ENCODE data around the gene GHR. TPM values are rescaled to one million over a fixed set of nuclear protein-coding genes. Genes with fewer than 3 reads are reported as not detected.

GHR gene
- total RNA-seq, 1 donor from 2014 or later, result 10.4 TPM

GRCh38 chr5:42506662-42507061, 83.4 kb downstream of the GHR start:
- intact Hi-C loops (cut with DNase I), result loop anchor here (5.0 kb wide), 1 partner anchor 84 kb away; the partner anchor contains the start of gene GHR
- no peak for DNase-seq (ENCODE audit: low spot score)

- no peak for DNase-seq (ENCODE audit: low spot score)
- intact Hi-C loops (cut with DNase I), result loop anchor here (5.0 kb wide), 1 partner anchor 85 kb away; the partner anchor contains the start of gene GHR
Observed at GRCh38 chr5:42507451-42508097, 84.3 kb downstream of the GHR start.

GRCh38 chr5:42513246-42513645, 90.0 kb downstream of the GHR start:
- DNase-seq (ENCODE audit: low spot score), result no peak
- intact Hi-C loops (cut with DNase I), result no loop called here

- intact Hi-C loops (cut with DNase I), result no loop called here
- no peak for DNase-seq (ENCODE audit: low spot score)
Observed at GRCh38 chr5:42514754-42515153, 91.5 kb downstream of the GHR start.

GRCh38 chr5:42515504-42515903, 92.3 kb downstream of the GHR start:
- DNase-seq (ENCODE audit: low spot score), result no peak
- intact Hi-C loops (cut with DNase I), result no loop called here

- no peak for DNase-seq (ENCODE audit: low spot score)
- intact Hi-C loops (cut with DNase I), result no loop called here
Observed at GRCh38 chr5:42516282-42517042, 93.2 kb downstream of the GHR start.

GRCh38 chr5:42517164-42517563, 93.9 kb downstream of the GHR start:
- no peak for DNase-seq (ENCODE audit: low spot score)
- intact Hi-C loops (cut with DNase I), result no loop called here

- no peak for DNase-seq (ENCODE audit: low spot score)
- intact Hi-C loops (cut with DNase I), result no loop called here
Observed at GRCh38 chr5:42518595-42519221, 95.5 kb downstream of the GHR start.

GRCh38 chr5:42520203-42520602, 97.0 kb downstream of the GHR start:
- intact Hi-C loops (cut with DNase I), result no loop called here
- DNase-seq (ENCODE audit: low spot score), result no peak

GRCh38 chr5:42520957-42521356, 97.7 kb downstream of the GHR start:
- intact Hi-C loops (cut with DNase I), result no loop called here
- no peak for DNase-seq (ENCODE audit: low spot score)

GRCh38 chr5:42521406-42521805, 98.2 kb downstream of the GHR start:
- DNase-seq (ENCODE audit: low spot score), result no peak
- intact Hi-C loops (cut with DNase I), result no loop called here

GRCh38 chr5:42522783-42523182, 99.5 kb downstream of the GHR start:
- intact Hi-C loops (cut with DNase I), result no loop called here
- no peak for DNase-seq (ENCODE audit: low spot score)

- intact Hi-C loops (cut with DNase I), result no loop called here
- no peak for DNase-seq (ENCODE audit: low spot score)
Observed at GRCh38 chr5:42526179-42526578, 102.9 kb downstream of the GHR start.

- intact Hi-C loops (cut with DNase I), result no loop called here
- DNase-seq (ENCODE audit: low spot score), result no peak
Observed at GRCh38 chr5:42531611-42532010, 108.4 kb downstream of the GHR start.

- no peak for DNase-seq (ENCODE audit: low spot score)
- intact Hi-C loops (cut with DNase I), result no loop called here
Observed at GRCh38 chr5:42542106-42542505, 118.9 kb downstream of the GHR start.

- DNase-seq (ENCODE audit: low spot score), result no peak
- intact Hi-C loops (cut with DNase I), result no loop called here
Observed at GRCh38 chr5:42543774-42544173, 120.5 kb downstream of the GHR start.

GRCh38 chr5:42545038-42545437, 121.8 kb downstream of the GHR start:
- intact Hi-C loops (cut with DNase I), result no loop called here
- no peak for DNase-seq (ENCODE audit: low spot score)

GRCh38 chr5:42547141-42547540, 123.9 kb downstream of the GHR start:
- no peak for DNase-seq (ENCODE audit: low spot score)
- intact Hi-C loops (cut with DNase I), result no loop called here

- no peak for DNase-seq (ENCODE audit: low spot score)
Observed at GRCh38 chr5:42547894-42548293, 124.7 kb downstream of the GHR start.

GRCh38 chr5:42552597-42552996, 129.4 kb downstream of the GHR start:
- DNase-seq (ENCODE audit: low spot score), result no peak
- intact Hi-C loops (cut with DNase I), result no loop called here

More at GRCh38 chr5:42547894-42548293, 124.7 kb downstream of the GHR start:
- intact Hi-C loops (cut with DNase I), result no loop called here

- intact Hi-C loops (cut with DNase I), result no loop called here
- DNase-seq (ENCODE audit: low spot score), result no peak
Observed at GRCh38 chr5:42553461-42553860, 130.2 kb downstream of the GHR start.

Data from cardiac septum (tissue), 1 donor.